Umbilical cord (tissue), 2 donors: ENCODE measurements around the gene CAPS2. TPM values are rescaled to one million over a fixed set of nuclear protein-coding genes. Genes with fewer than 3 reads are reported as not detected.

ENCODE experiments used
- DNase-seq: peaks from one replicate; pipeline ENCODE4 v3.0.0-alpha.2; 2015; ENCODE audit warnings: low spot score
- total RNA-seq: library from RNA; depleted of rRNA; stranded (reverse); fragments of >200 nt; gene quantifications from one replicate; pipeline ENCODE4 v1.2.3, GENCODE V29; 2014; ENCODE audit warnings: low replicate concordance; ENCODE audit not compliant: insufficient read depth

CAPS2 gene
- total RNA-seq, 1 donor from 2014 or later = 18.1 TPM

- DNase-seq = no peak
These were observed 24.5 kb downstream of the CAPS2 start for GRCh38 chr12:75305412-75306332.

- no peak for DNase-seq
These were observed 27.3 kb downstream of the CAPS2 start for GRCh38 chr12:75302781-75303180.

GRCh38 chr12:75302225-75302624 lies 27.9 kb downstream of the CAPS2 start:
- DNase-seq = no peak

GRCh38 chr12:75294797-75295196 lies 35.3 kb downstream of the CAPS2 start:
- DNase-seq = no peak

- DNase-seq = no peak
These were observed 35.8 kb downstream of the CAPS2 start for GRCh38 chr12:75294336-75294735.

GRCh38 chr12:75291014-75291413 lies 39.1 kb downstream of the CAPS2 start:
- DNase-seq = no peak

GRCh38 chr12:75289753-75290152 lies 40.4 kb downstream of the CAPS2 start:
- peak; percentile 24 for DNase-seq

- peak; percentile 1 for DNase-seq
These were observed 41.3 kb downstream of the CAPS2 start for GRCh38 chr12:75288860-75289259.

GRCh38 chr12:75275702-75276101 lies 54.4 kb downstream of the CAPS2 start:
- DNase-seq = no peak

- no peak for DNase-seq
These were observed 58.5 kb downstream of the CAPS2 start for GRCh38 chr12:75271576-75271975.

- no peak for DNase-seq
These were observed 60.0 kb downstream of the CAPS2 start for GRCh38 chr12:75270157-75270556.

GRCh38 chr12:75269209-75269608 lies 60.9 kb downstream of the CAPS2 start:
- no peak for DNase-seq

GRCh38 chr12:75260316-75260715 lies 69.8 kb downstream of the CAPS2 start:
- no peak for DNase-seq

- no peak for DNase-seq
These were observed 71.0 kb downstream of the CAPS2 start for GRCh38 chr12:75259143-75259542.

- DNase-seq = no peak
These were observed 72.6 kb downstream of the CAPS2 start for GRCh38 chr12:75257510-75257909.

- no peak for DNase-seq
These were observed 85.0 kb downstream of the CAPS2 start for GRCh38 chr12:75245108-75245507.

GRCh38 chr12:75239987-75240386 lies 90.1 kb downstream of the CAPS2 start:
- DNase-seq = no peak

- no peak for DNase-seq
These were observed 93.9 kb downstream of the CAPS2 start for GRCh38 chr12:75236206-75236605.

GRCh38 chr12:75227132-75227531 lies 103.0 kb downstream of the CAPS2 start:
- no peak for DNase-seq
